Adrenal gland (tissue), 5 donors: Measurements from ENCODE around the gene ALDH3B2.

Experiments used
- POLR2A ChIP-seq, 2 donors: fragments of 450-650 bp; IDR thresholded peaks; one replicate each; pipeline ENCODE4 v1.6.1; 2017; ENCODE audit warnings: antibody characterized with exemption in 2 of 2, mild to moderate bottlenecking in 2 of 2, moderate library complexity in 1 of 2
- TF ChIP-seq, protein P1 (sequence below), 6 experiments: fragments of 450-650 bp in 4 of 6; fragments of 200-600 bp in 2 of 6; sonication (generic) in 1 of 6; IDR thresholded peaks; 1 replicate in 5 of 6; 2 replicates in 1 of 6; pipeline versions ENCODE4 v1.5.1 to v1.8.0; 2016 to 2021; ENCODE audit warnings: antibody characterized with exemption in 6 of 6, mild to moderate bottlenecking in 2 of 6, moderate library complexity in 1 of 6
- donor health status: DM: no; HTN: no; CAD: no.

DNA sequence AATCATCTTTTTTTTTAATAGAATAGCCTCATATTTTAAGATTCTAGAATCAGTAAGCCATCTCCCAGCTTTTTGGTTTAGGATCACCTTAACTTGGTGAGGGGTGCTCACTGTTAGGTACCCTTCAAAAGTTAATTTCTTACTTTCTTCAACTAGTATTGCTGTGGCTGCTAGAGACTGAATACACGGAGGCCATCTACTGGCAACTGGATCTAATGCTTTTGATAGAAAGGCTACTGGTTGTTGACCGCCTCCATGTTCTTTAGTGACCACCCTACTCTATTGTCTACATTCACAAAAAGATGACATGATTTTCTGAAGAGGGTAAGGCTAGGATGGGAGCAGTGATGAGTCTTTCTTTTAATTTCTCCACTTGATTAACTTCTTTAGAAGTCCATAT lies 16.7 kb upstream of the ALDH3B2 start:
- TF ChIP-seq, protein P1, sequence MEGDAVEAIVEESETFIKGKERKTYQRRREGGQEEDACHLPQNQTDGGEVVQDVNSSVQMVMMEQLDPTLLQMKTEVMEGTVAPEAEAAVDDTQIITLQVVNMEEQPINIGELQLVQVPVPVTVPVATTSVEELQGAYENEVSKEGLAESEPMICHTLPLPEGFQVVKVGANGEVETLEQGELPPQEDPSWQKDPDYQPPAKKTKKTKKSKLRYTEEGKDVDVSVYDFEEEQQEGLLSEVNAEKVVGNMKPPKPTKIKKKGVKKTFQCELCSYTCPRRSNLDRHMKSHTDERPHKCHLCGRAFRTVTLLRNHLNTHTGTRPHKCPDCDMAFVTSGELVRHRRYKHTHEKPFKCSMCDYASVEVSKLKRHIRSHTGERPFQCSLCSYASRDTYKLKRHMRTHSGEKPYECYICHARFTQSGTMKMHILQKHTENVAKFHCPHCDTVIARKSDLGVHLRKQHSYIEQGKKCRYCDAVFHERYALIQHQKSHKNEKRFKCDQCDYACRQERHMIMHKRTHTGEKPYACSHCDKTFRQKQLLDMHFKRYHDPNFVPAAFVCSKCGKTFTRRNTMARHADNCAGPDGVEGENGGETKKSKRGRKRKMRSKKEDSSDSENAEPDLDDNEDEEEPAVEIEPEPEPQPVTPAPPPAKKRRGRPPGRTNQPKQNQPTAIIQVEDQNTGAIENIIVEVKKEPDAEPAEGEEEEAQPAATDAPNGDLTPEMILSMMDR (IDR thresholded peaks at IDR 0.05), result no peak
- TF ChIP-seq POLR2A (IDR thresholded peaks at IDR 0.05), result no peak
